NB4 (cell line): ENCODE measurements around the gene SLC7A8.

Experiments used
- CTCF ChIP-seq: IDR thresholded peaks from one replicate; pipeline ENCODE4 v1.5.1; 2012; ENCODE audit warnings: low read depth, low read length
- MYC ChIP-seq: IDR thresholded peaks from 2 replicates; pipeline ENCODE4 v1.6.1; 2011; ENCODE audit warnings: low read depth, low read length
- POLR2A ChIP-seq: IDR thresholded peaks from 2 replicates; pipeline ENCODE4 v1.6.1; 2011; ENCODE audit warnings: mild to moderate bottlenecking; ENCODE audit not compliant: insufficient read length; ENCODE audit errors: extremely low read depth

DNA sequence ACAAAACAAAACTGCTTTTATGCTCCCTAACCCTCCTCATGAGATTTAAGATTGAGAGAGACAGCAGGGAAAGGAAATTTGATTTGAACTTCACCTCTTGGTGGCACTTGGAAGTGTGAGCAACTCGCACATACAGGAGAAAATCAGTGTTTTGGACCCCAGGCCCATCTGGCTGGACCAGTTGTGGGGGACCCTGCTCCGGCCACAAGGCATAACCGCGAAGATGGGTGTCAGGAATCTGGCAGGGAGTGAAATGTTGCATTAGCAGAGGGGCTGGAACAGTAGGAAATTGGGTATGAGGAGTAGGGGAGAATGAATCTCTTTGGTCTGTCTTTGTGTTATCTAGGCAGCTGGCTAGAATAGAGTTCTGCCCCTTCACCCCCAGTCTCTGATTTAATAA is 79.9 kb downstream of the SLC7A8 start:
- no peak for TF ChIP-seq POLR2A
- no peak for TF ChIP-seq CTCF
- TF ChIP-seq MYC: no peak
